DND-41 (cell line): ENCODE measurements around the gene CFAP100.

Experiments
- CTCF ChIP-seq: IDR thresholded peaks from 2 replicates; pipeline ENCODE4 v1.5.1; 2012; ENCODE audit warnings: borderline replicate concordance, low read length, moderate library complexity, mild to moderate bottlenecking; ENCODE audit not compliant: poor library complexity, severe bottlenecking; ENCODE audit errors: extremely low read depth
- EZH2 ChIP-seq: IDR thresholded peaks from 3 replicates; pipeline ENCODE4 v1.6.1; 2012; ENCODE audit warnings: borderline replicate concordance, low read depth, mild to moderate bottlenecking, moderate library complexity, low read length, inconsistent platforms; ENCODE audit not compliant: severe bottlenecking

- TF ChIP-seq EZH2 = no peak
- no peak for TF ChIP-seq CTCF
Observed at GRCh38 chr3:126441256-126441880, 46.7 kb downstream of the CFAP100 start.
